ENCODE measurements around the gene ZFP69B. TPM values are rescaled to one million over a fixed set of nuclear protein-coding genes. Genes with fewer than 3 reads are reported as not detected.

Gene ZFP69B
- total and polyA plus RNA-seq, 2 donors (not counting 3 experiments of a cell fraction or from before 2014, with no cell fraction given), result 0.81 to 3.4 TPM

DNA sequence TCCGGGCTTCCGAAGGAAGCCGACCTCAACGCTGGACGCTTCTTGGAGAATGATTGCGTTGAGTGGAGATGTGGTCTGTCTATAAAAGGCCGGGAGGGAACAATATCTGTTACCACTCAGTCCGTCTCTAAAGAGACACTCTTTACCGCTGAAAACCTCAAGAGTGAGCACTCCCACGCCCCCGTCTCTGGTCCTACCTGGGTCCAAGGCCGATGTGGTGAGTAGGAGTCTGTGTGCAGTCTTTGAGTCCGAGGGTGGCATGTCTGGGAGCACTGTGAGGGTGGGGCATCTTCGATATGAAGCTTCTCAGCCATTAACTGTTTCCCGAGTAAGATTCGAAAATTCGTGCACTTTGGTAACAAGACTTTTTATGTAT, 27.4 kb downstream of the ZFP69B start:
- FAIRE-seq (no peak), DNase-seq (ENCODE audit: low read depth, low spot score) (peak; percentile 9)
- ChIA-PET POLR2A (interaction anchor here (1.2 kb wide), 1 partner anchor 31 kb away, joined by 4 read pairs; the partner anchor contains the start of gene EXO5), CTCF (interaction anchor here (0.6 to 3.1 kb wide), 7 partner anchors 26 to 435 kb away, joined by 3 to 18 read pairs (median 4); partner anchors contain the start of genes ZFP69B and ZNF684)
- Histone ChIP-seq H3K27ac (ENCODE audit: insufficient read depth, low read depth, low read length) (no peak overlapping the region), H3K4me2 (ENCODE audit: insufficient read depth, low read length) (peak overlapping the region; percentile 95), H4K20me1 (replicated peaks; ENCODE audit: control insufficient read depth, extremely low read depth, insufficient read depth, low read length) (no peaks in the 10 kb centered on the region), H3K9me3 (replicated peaks; ENCODE audit: control insufficient read depth, insufficient read depth, low read length) (no peaks in the 10 kb centered on the region), H3K4me3 (replicated peaks in 1 of 3; ENCODE audit: insufficient read depth in 1 of 3, low read depth in 1 of 3, low read length in 3 of 3) (peak overlapping the region; percentile 40 to 95 (median 95)), H3K36me3 (ENCODE audit: control insufficient read depth in 2 of 2, extremely low read depth in 1 of 2, insufficient read depth in 2 of 2, low read length in 2 of 2) (no peaks in the 10 kb centered on the region), H3K9ac (replicated peaks; ENCODE audit: extremely low read depth, insufficient read depth, low read length) (peak overlapping the region; percentile 74), H3K79me2 (ENCODE audit: control insufficient read depth, insufficient read depth, low read length) (no peaks in the 10 kb centered on the region), H2AFZ (ENCODE audit: low read depth, low read length) (peak overlapping the region; percentile 99), H3K4me1 (ENCODE audit: control insufficient read depth, extremely low read depth, insufficient read depth, low read length) (peaks cover 12% of the 10 kb centered on the region), H3K9me1 (replicated peaks; ENCODE audit: control insufficient read depth, extremely low read depth, insufficient read depth, low read length) (no peaks in the 10 kb centered on the region), H3K27me3 (ENCODE audit: control insufficient read depth in 2 of 2, insufficient read depth in 2 of 2, low read length in 2 of 2) (no peaks in the 10 kb centered on the region)
- no TSS peak for BruUV-seq (replicated peaks)
- dilution Hi-C loops (cut with MboI; ENCODE audit: extremely low pct_ligation_motif_present, low sequenced_read_pairs) (no loop called here), intact Hi-C loops (cut with micrococcal nuclease) (loop anchor here (1.0 to 2.0 kb wide), 3 partner anchors 27 to 54 kb away; partner anchors contain the start of genes EXO5, ZFP69B and ZNF684)
- TF ChIP-seq, protein P1, sequence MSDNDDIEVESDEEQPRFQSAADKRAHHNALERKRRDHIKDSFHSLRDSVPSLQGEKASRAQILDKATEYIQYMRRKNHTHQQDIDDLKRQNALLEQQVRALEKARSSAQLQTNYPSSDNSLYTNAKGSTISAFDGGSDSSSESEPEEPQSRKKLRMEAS (IDR thresholded peaks at IDR 0.05; ENCODE audit: insufficient read depth, insufficient read length), result no peak
- TF ChIP-seq EZH2 (IDR thresholded peaks at IDR 0.05; ENCODE audit: borderline replicate concordance, low read depth, low read length, severe bottlenecking) (no peak), FOS (IDR thresholded peaks at IDR 0.05; ENCODE audit: borderline replicate concordance, insufficient read depth, low read length) (no peak), POLR2A (IDR thresholded peaks at IDR 0.05; ENCODE audit: low read depth, low read length) (no peak), MYC (IDR thresholded peaks at IDR 0.05; ENCODE audit: low read depth, low read length) (no peak), POLR2AphosphoS5 (IDR thresholded peaks at IDR 0.05; ENCODE audit: insufficient read depth, low read depth, low read length) (no peak), JUN (IDR thresholded peaks at IDR 0.05; ENCODE audit: borderline replicate concordance, insufficient read depth, insufficient read length, low read depth) (no peak), GATA2 (IDR thresholded peaks at IDR 0.05; ENCODE audit: insufficient read depth, insufficient read length, low read depth, low read length) (no peak)
- TF ChIP-seq, protein P2, sequence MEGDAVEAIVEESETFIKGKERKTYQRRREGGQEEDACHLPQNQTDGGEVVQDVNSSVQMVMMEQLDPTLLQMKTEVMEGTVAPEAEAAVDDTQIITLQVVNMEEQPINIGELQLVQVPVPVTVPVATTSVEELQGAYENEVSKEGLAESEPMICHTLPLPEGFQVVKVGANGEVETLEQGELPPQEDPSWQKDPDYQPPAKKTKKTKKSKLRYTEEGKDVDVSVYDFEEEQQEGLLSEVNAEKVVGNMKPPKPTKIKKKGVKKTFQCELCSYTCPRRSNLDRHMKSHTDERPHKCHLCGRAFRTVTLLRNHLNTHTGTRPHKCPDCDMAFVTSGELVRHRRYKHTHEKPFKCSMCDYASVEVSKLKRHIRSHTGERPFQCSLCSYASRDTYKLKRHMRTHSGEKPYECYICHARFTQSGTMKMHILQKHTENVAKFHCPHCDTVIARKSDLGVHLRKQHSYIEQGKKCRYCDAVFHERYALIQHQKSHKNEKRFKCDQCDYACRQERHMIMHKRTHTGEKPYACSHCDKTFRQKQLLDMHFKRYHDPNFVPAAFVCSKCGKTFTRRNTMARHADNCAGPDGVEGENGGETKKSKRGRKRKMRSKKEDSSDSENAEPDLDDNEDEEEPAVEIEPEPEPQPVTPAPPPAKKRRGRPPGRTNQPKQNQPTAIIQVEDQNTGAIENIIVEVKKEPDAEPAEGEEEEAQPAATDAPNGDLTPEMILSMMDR (IDR thresholded peaks at IDR 0.05; ENCODE audit: extremely low read depth in 1 of 2, insufficient read depth in 1 of 2, low read depth in 1 of 2, low read length in 2 of 2), result no peak

Data from endothelial cell of umbilical vein (primary cell).